DMS79 treated with DMSO at 0.1 percent for 48 hours (cell line): ENCODE results near the gene IGSF21.

Source experiments
- DNase-seq: peaks from one replicate; lab custom pipeline; 2025; lab: John Stamatoyannopoulos, UW

Gene IGSF21

GRCh38 chr1:18329469-18330253, 222.1 kb downstream of the IGSF21 start:
- DNase-seq, result no peak

DNA sequence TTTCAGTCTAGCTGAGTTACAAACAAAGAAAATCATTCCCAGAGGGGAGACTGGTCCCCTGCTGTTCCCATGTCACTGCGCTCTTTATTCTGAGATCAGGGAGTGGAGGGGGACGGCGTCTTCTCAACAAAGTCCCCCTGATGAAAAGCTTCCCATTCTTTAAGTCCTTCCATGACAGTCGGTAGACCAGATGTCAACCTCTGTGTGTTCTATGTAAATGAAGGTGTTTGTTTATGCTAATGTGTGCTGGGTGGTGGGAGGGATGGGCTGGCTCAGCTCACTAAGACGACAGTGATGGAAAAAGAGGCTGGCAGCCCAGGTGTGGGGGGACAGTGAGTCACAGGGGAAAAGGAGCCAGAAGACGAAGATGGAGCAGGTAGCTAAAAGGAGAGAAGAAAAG, 225.0 kb downstream of the IGSF21 start:
- DNase-seq, result no peak

DNA sequence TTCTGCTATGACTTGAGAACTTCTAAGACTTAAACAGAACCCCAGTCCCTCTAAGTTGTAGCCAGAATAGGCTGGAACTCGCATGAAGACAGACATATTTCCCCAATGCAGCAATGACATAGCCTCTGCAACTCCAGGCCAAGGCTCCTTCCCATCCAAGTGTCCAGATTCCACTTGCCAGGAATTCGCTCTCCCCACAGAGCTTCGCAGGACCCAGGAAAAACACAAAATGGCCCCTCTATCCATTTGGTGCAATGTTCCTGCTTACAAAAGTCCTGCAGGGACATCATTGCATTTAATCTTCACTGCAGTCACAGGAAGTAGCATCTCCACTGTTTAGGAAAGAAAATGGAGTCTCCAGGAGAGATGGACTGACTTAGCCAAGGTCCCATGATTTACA, 225.6 kb downstream of the IGSF21 start:
- no peak for DNase-seq

DNA sequence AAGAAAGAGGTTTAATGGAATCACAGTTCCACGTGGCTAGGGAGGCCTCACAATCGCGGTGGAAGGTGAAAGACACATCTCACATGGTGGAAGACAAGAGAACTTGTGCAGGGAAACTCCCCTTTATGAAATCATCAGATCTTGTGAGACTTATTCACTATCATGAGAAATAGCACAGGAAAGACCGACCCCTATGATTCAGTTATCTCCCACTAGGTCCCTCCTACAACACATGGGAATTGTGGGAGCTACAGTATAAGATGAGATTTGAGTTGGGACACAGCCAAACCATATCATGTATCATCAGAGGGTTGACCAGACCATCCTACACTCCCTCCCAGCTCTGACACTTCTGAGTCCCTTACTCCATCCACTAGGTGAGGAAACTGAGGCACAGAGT, 229.2 kb downstream of the IGSF21 start:
- no peak for DNase-seq

GRCh38 chr1:18337757-18338156, 230.2 kb downstream of the IGSF21 start:
- no peak for DNase-seq

DNA sequence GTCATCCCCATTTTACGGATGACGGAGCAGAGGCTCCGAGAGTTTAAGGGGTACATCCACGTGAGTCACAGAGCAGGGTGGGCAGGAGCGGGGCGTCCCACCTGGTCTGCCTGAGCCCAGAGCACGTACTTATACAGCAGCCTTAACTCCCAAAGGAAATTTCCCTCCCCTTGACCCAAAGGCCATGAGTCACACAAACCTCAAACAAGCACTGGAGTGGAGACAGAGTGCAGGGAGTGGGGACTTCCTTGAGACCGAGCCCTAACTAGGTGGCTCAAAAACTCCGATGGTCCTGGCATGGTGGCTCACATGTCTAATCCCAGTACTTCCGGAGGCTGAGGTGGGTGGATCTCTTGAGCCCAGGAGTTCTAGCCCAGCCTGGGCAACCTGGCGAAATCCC, 231.6 kb downstream of the IGSF21 start:
- no peak for DNase-seq

DNA sequence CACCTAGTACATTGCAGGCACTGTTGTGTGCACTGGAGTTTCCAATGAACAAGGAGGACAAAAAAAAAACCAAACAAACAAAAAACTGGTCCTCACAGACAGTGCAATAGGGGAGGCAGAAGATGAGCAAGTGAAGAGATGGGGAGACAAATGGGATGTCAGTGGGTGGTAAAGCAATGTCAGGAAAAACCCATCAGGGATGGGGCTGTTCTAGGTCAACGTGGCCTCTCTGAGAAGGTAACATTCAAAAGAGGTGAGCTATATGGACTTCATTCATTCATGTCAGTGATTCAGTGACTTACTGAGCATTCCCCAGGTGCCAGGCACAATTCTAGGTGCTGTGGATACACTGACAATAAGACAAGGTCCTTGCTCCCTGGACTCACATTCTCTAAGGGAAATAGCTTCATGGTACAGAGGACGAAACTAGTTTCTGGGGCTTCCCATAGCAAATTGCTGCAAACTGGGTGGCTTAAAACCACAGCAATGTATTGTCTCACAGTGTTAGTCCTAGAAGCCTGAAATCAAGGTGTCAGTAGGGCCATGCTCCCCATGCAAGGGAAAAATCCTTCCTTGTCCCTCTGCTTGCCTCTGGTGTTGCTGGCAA, 232.7 kb downstream of the IGSF21 start:
- no peak for DNase-seq

DNA sequence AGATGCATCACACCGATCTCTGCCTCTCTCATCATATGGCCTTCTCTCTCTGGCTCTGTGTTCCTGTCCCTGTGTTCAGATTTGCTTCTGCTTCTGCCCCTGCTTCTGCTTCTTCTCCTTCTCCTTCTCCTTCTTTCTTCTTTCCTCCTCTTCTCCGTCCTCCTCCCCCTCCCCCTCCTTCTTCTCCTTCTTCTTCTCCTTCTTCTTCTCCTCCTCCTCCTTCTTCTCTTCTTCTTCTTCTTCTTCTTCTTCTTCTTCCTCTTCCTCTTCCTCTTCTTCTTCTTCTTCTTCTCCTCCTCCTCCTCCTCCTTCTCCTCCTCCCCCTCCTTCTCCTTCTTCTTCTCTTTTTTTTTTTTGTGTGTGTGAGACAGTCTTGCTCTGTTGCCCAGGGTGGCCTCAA, 233.2 kb downstream of the IGSF21 start:
- no peak for DNase-seq

- DNase-seq, result no peak
These were observed 233.9 kb downstream of the IGSF21 start for GRCh38 chr1:18341291-18342069.

DNA sequence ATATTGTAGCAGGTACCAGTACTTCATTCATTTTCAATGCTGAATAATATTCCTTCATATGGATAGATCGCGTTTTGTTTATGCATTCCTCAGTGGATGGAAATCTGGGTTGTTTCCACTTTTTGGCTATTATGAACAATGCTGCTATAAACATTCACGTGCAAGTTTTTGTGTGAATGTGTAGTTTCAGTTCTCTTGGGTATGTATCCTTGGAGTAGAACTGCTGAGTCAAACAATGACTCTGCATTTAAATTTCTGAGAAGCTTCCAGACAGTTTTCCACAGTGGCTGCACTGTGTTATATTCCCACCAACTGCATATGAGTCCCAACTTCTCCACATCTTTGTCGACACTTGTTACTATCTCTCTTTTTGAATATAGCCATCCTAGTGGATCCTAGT, 235.1 kb downstream of the IGSF21 start:
- DNase-seq, result no peak

GRCh38 chr1:18343581-18343980, 236.0 kb downstream of the IGSF21 start:
- no peak for DNase-seq

GRCh38 chr1:18344755-18345154, 237.2 kb downstream of the IGSF21 start:
- peak; percentile 93 for DNase-seq

DNA sequence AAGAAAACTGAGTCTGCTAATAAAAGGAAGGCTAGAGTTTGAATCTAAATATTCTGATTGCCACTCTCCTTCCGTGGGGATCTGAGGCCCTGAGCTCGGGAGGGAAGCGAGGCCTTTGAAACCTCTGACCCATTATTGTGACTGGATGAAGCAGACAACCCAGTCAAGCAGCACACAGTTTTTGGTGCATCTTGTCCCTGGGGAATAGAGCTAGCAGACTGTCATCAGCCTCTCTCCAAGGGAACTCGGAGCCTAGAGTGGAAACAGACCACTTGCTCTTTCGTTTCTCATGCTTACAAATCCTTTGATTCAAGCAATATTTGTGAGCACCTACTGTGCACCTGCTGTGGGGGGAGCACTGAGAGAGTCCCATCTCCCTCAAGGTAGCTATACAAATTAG, 240.0 kb downstream of the IGSF21 start:
- DNase-seq, result no peak

DNA sequence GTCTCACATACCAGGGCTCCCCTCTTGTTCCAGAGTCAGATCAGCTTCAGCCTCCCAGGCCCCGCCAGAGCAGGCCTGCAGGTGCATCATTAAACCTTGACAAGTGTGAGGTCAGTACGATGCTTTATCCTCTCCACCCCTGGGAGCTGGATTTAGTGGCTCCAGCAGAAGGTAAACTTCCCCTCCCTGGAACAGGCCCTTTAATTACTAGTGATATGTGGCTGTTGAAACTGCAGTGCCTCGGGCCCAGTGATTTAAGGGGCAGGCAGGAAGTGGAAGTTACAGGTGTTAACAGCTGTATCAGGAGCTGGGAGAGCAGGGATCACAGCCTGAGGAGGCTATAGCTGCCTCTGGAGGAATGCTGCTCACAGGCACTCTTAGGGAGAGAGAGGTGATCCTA, 240.8 kb downstream of the IGSF21 start:
- DNase-seq, result peak; percentile 49

DNA sequence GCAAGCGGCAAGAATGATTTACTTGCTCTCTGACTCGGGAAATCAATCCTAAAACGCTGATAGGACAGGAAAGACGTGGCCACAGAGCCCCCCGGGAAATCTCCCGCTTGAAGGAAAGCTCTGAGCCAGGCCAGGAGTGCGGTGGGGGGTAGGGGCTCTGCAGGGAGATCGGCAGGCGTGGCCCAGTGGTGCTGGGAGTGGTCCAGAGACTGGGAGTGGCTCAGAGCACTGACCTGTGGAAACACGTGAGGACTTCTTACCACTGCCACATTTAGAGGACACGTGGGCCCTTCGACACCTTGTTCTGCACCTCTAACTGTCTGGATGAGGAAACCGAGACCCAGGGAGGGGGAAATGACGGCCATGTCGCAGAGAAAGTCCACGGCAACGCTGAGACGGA, 243.1 kb downstream of the IGSF21 start:
- no peak for DNase-seq

GRCh38 chr1:18351735-18352134, 244.1 kb downstream of the IGSF21 start:
- DNase-seq, result no peak

DNA sequence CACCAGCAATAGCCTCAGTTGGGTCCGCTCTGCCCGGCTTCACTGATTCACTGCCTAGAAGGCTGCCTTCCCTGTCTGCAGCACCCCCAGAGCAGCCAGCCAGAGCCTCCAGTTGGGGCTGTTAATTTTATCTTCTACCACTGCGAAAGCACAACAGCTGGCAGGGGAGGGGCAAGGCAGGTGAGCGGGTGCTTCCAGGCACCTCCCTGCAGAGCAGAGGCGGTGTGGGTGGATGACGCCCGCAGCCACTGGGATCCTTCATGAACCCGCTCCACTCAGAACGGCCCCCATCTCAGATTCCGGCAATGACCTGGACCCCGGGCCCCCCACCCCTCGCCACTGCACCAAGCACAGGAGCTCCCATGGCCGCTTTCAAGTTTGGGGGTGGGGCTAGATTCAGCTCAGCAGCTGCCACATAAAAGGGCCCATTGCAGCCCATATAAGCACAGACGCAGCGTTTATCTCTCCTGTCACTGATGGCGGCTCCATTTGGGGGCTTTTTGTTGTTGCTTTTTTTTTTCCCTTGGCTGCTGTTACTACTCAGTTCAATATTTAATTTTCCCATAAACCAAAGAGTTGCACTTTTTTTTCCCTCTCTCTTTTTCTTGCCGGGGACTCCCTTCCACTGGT, 245.2 kb downstream of the IGSF21 start:
- no peak for DNase-seq

- no peak for DNase-seq
These were observed 245.9 kb downstream of the IGSF21 start for GRCh38 chr1:18353528-18353927.

- no peak for DNase-seq
These were observed 246.4 kb downstream of the IGSF21 start for GRCh38 chr1:18353992-18354391.

GRCh38 chr1:18354612-18355011, 247.0 kb downstream of the IGSF21 start:
- peak; percentile 24 for DNase-seq

- no peak for DNase-seq
These were observed 250.1 kb downstream of the IGSF21 start for GRCh38 chr1:18357622-18358230.

DNA sequence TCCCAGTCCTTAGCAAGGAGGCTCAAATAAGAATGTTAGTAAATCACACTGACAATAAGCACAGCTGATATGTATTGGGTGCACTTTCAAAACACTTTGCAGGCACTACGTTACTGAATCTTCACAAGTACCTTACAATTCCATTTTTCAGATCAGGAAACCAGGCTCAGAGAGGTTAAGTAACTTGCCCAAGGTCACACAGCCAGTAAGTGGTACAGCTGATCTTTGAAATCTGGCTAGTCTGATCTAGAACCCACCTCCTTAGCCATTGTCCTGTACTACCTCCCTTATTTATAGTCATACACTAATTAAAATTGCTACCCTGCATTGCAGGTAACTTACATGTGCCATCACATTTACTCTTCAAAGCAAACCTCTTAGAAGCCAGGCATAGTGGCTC, 251.0 kb downstream of the IGSF21 start:
- no peak for DNase-seq
